DMS53 (cell line): ENCODE data around the gene RFX2.

Experiments used
- DNase-seq: peaks from one replicate; lab custom pipeline; 2025; lab: John Stamatoyannopoulos, UW

Gene RFX2

DNA sequence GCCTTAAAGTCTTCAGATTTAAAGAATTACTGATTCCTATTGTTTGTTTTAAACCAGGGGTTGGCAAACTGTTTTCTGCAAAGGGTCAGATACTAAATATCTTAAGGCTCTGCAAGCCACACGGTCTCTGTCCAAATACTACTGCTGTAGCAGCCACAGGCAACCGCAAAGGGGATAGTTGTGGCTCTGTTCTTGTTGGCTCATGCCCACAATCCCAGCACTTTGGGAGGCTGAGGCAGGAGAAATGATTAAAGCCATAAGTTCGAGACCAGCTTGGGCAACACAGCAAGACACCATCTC, 154.7 kb downstream of the RFX2 start:
- no peak for DNase-seq

DNA sequence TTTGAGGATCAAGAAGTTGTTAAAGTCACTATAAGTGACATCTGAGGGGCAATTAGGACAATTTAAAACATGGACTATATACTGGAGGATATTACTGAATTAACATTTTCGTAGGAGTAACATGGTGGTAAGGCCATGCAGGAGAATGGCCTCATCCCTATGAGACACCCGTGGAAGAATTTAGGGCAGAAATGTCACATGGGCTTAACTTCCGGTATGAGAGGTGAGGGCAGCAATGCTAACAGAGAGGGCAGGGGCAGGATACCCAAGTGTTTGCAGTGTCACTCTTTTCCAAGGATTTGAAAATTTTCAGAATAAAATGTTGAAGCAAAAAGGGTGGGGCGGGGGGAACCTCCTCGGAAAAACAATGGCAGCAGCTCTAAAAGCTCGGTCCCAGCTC, 156.0 kb downstream of the RFX2 start:
- peak; percentile 85 for DNase-seq

DNA sequence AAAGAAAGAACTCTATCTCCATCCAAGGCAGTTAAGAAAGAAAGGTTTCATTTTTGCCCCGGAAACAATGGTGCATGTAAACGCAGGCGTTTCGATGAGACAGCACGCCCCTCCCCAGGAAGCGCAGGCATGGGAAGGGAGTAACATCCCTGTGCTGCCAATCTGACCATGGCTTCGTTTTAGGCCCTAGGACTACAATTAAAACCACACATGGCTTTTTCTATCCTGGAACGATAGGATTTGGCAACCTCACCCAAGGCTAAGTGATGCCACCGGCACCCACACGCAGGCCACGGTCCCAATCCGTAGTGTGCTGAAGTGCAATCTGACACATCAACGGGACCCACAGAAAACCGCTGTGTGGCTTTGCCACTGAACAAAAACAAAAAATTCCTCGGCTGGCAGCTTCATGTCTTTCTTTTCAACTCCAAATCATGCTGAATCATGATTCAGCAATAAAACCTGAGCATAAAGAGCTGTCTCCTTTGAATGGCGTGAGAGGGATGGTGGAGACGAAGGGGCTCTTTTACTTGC, 156.6 kb downstream of the RFX2 start:
- peak; percentile 43 for DNase-seq

DNA sequence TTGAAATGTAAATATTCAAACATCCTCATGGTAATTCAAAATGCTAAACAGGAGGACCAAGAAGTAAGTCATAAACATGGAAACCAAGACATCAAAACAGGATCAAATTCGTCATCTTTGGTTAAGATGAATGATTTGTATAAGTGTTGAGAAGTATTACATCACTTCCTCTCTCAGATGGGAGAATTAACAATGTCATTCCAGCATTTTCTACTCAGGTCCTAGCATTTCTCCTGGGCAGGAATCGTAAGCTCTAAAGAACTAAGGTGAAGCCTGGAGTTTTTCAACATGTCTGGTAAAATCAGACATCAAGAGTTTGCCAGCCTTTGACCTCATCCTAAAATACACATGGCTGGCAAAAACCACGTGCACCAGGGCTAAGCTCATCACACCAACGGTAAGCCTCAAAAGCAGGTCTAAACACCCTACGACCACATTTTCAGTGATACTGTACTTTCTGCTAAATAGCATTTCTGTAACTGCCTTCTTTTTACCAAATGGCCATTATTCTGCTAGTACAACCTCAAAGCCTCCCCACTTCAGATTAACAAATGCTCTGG, 157.2 kb downstream of the RFX2 start:
- no peak for DNase-seq

DNA sequence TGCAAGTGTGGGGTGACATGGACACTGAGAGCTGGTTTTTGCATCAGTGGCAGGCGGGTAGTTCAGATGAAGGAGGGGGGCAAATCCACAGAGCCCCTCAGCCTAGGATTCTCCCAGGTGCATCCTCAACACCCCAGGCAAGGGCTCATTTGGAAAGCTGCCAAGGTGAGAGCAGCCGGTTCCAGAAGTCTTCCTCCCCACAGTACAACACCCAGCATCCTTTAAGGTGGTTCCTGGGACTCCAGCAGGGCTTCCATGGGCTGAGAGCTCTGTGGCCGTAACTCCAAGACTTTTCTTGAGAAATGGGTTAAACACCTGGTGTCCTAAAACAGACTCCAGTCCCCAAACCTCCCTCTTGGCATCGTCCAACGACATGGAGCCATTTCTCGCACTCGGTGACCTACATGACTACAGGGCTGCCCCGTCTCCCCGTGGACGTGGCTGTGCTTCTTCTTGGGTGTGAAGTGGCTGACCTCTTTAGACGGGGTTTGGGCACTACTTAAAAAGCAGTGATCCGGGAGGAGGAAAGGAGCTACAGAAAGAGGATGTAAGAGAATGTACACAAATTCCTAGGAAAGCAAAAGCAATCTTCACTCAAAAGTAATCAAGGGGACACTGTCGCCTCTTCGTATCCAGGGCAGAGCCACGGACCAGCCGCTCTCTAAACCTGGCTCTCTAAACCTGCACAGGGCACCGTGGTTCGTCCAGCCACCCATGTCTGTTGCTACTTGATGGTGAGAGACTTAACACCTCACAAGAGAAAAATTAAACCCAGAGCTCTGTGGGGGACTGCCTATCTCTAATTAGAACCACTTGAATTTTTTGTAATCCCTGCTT, 157.9 kb downstream of the RFX2 start:
- DNase-seq, result no peak

DNA sequence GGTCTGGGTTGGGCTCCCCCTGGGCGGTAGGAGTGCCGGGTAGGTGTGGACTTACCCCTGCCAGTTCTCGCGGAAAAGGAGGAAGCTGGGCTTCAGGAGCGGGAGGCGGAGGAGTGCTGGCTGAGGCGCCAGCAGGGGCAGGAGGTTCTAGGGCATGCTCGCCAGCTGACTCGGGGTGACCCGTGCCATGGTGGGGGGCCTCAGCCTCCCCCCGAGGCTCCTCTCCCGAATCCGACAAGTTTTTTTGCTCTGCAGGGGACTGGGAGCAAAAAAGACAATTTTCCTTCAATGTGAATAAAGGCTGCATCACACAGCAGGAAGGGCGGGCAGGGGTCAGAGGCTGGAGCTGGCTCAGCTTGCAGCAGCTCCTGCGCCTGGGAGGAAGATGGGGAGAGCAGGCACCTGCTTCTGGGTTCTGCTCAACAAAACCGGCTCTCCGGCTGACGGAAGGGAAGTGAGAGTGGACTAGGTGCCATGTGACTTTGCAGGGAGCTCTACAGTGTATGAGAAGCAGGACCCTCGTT, 158.9 kb downstream of the RFX2 start:
- no peak for DNase-seq

DNA sequence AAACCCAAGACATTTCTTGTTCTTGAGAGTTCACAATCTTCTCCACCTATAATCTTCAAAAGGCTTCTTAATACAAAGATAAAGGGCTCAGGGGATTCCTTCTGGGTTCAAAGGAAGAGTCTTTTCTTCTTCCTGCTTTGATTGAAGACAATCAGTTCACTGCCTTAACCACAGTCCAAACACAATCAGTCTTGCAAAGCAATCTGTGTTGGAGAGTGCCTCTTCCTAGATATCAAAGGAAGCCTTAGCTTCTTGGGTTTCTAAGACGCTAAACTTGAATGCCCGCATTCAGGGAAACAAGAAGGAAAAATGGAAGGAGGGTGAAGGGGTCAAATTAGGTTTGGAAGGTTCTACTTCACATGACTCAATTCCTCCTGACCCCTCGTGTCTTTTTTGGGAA, 159.6 kb downstream of the RFX2 start:
- no peak for DNase-seq

DNA sequence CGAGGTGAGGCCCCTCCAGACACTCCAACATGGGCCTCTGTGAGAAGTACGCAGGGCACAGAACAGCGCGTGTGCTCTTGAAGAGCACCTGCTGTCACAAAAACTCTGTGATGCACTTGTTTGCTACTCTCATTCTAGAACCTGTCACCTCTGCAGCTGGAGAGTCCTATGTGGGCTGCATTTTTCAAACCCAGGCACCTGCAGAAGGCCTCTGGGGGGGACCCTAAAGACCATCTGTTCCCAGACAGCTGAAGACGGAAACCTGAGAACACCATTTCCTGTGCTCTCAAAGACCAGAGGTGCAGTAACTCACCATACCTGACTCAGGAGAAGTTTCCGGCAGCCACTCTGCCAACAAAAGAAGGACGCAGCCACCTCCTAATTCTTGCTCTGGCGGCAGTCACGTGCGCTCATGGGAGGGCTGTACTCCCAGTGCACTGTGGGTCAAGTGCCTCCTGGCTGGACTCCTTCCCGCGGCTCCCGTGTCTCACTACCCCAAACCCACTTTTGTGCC, 160.5 kb downstream of the RFX2 start:
- DNase-seq, result peak; percentile 85

DNA sequence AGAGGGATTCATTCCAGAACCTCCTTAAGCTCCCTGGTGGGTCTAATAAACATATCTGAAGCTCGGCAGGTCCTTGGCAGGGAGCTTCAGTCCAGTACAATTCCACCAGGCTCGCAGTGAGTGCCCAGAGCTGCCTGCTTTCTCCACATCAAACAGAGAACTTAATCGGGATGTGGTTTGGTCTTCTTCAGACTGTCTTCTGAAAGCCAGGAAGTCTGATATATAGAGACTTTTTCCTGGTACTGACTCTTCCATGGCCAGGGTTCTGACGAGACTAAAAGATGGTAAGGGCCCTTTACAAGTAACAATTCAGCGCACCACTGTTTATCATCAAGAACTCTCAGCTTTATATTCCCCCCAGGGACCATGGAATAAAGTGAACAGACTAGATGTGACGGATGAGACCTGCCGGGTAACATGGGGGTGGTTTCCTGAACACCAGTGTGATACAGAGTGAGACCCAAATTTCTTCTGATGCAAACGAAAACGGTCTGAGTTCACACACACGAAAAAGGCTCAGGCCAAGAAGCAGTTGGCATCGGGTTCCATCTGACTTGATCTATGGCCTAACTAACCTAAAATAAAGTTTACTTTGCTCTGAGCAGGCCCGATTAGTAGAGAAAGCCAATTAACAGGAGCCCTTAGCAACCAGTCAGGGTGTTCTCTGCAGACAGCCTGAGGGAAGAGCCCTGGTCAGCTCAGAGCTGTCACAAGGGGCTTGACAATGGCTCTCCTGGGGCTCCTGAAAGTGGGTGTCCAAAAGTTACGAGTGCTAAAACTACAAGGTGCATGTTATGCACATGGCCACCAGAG, 161.3 kb downstream of the RFX2 start:
- no peak for DNase-seq

DNA sequence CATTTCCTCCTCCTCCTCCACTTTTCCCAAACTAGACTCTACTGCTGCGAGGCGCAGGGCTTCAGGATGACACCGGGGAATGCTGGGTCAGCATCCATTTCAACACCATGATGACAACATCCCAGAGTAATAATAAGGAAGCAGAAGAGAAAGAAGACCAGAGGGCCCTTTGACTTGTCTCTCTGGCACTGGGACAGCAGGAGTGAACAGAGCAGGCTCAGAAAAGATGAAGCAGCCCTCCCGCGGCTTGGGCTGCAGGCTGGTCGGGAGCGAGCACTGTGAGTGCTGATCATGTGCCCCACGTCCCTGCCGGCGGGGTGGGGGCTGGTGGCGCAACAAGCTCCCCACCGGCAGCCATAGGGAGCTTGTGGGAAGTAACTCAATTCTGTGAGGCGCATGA, 162.9 kb downstream of the RFX2 start:
- no peak for DNase-seq

DNA sequence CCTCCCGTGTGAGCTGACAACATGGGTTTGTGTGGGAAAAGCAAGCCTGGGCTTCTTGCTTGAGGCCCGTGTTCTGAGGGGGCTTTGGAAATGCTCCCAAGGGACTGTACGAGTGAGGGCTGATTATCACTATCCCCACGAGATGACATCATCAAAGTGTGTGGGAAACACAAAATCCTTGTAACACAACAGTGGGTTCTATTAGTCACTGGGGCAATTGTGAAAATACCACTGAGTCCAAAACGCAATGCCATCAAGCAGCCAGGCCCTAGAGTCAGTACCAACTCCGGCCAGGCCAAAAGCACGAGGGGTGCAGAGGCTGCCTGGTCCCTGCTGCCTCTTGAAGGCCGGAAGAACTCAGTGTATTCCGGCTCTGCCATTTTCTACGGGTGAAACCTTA, 166.7 kb downstream of the RFX2 start:
- DNase-seq, result no peak
